ENCODE measurements around the gene RANBP6.

RANBP6 gene

DNA sequence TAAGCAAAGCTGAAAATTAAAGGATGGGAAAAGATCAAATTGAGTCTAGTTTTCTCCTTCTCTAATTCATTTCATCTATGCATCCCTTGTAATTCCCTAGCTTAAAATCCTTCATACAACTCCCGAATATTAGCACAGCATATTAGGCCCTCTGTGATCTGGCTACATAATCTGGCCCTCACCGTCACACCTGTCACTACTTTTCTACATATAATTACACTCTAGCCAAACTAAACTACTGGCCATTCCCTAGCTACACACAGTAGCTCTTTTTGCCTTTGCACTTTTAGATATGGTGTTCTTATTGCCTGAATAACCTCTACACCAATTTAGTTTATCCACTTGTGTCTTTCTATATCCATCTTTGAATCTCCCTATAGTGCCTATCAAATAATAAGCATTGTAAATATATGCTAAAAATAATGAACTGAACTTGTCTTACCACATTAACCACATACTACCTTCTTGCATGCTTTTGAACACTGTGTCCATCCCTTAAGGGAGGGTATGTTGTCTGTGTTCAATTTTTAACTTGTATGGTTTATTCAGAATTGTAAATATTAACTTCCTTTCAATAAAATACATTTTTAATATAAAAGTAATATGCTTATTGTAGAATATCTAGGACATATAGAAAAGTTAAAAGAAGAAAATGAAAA, 15.9 kb downstream of the RANBP6 start:
- DNase-seq (ENCODE audit: low read depth) = no peak
- no peak overlapping the region for H3K4me3 ChIP-seq (ENCODE audit: low read depth, low read length)
- TF ChIP-seq POLR2A (IDR thresholded peaks at IDR 0.05; ENCODE audit: extremely low read depth, insufficient read length) (no peak), MYC (IDR thresholded peaks at IDR 0.05; ENCODE audit: low read depth, low read length) (no peak)
- TF ChIP-seq, protein P1, sequence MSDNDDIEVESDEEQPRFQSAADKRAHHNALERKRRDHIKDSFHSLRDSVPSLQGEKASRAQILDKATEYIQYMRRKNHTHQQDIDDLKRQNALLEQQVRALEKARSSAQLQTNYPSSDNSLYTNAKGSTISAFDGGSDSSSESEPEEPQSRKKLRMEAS (IDR thresholded peaks at IDR 0.05; ENCODE audit: low read depth, low read length) = no peak
- TF ChIP-seq, protein P2, sequence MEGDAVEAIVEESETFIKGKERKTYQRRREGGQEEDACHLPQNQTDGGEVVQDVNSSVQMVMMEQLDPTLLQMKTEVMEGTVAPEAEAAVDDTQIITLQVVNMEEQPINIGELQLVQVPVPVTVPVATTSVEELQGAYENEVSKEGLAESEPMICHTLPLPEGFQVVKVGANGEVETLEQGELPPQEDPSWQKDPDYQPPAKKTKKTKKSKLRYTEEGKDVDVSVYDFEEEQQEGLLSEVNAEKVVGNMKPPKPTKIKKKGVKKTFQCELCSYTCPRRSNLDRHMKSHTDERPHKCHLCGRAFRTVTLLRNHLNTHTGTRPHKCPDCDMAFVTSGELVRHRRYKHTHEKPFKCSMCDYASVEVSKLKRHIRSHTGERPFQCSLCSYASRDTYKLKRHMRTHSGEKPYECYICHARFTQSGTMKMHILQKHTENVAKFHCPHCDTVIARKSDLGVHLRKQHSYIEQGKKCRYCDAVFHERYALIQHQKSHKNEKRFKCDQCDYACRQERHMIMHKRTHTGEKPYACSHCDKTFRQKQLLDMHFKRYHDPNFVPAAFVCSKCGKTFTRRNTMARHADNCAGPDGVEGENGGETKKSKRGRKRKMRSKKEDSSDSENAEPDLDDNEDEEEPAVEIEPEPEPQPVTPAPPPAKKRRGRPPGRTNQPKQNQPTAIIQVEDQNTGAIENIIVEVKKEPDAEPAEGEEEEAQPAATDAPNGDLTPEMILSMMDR (IDR thresholded peaks at IDR 0.05; ENCODE audit: low read depth, low read length) = no peak

- H3K4me3 ChIP-seq (ENCODE audit: low read depth, low read length) = no peak overlapping the region
- DNase-seq (ENCODE audit: low read depth) = no peak
- TF ChIP-seq, protein P1 (IDR thresholded peaks at IDR 0.05; ENCODE audit: low read depth, low read length) = no peak
Measured at GRCh38 chr9:5994493-5994892, 20.9 kb downstream of the RANBP6 start.

DNA sequence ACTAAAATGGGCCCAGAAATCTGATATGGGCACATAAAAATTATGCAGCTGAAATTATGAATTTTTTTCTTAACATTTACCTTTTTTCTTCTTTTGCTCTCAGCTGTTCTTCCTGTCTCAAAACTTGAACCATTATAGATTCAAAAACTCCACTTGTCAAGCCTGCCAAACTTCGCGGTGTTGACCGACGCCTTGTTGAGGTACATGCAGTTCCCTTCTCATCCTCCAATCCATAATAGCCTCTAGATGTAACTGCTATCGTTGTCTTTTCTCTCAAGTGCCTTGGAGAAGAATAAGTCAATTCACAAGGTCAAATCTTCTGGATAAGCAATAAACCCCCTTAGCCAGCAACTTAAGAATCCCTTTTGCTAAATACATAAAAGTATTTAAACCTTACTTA, 27.2 kb downstream of the RANBP6 start:
- TF ChIP-seq MYC (IDR thresholded peaks at IDR 0.05; ENCODE audit: low read depth, low read length) (no peak), POLR2A (IDR thresholded peaks at IDR 0.05; ENCODE audit: extremely low read depth, insufficient read length) (no peak)
- TF ChIP-seq, protein P1 (IDR thresholded peaks at IDR 0.05; ENCODE audit: low read depth, low read length) = no peak
- TF ChIP-seq, protein P2 (IDR thresholded peaks at IDR 0.05; ENCODE audit: low read depth, low read length) = no peak
- no peak overlapping the region for H3K4me3 ChIP-seq (ENCODE audit: low read depth, low read length)
- DNase-seq (ENCODE audit: low read depth) = no peak

DNA sequence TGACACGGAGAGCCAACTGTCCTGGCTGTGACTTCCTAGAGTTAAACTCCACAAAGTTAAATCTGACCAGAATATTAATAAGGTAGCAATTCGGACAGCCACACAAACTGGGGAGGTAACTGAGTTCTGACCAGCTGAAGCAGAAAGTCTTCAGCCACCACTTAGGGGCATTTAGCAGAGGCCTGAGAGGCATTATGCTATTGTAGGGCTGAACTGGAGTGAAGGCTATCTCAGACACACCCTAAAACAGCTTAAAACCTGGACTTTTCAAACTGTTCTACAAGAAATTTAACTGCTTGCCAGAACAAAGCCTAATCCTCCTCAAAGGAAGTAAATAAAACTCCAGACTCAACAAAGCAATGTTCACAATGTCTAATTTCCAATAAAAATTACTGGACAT, 32.4 kb downstream of the RANBP6 start:
- no peak overlapping the region for H3K4me3 ChIP-seq (ENCODE audit: low read depth, low read length)
- DNase-seq (ENCODE audit: low read depth) = no peak

GRCh38 chr9:5982317-5982716, 33.1 kb downstream of the RANBP6 start:
- DNase-seq (ENCODE audit: low read depth) = no peak
- TF ChIP-seq POLR2A (IDR thresholded peaks at IDR 0.05; ENCODE audit: extremely low read depth, insufficient read length) = no peak
- no peak for TF ChIP-seq MYC (IDR thresholded peaks at IDR 0.05; ENCODE audit: low read depth, low read length)
- TF ChIP-seq, protein P2 (IDR thresholded peaks at IDR 0.05; ENCODE audit: low read depth, low read length) = no peak
- TF ChIP-seq, protein P1 (IDR thresholded peaks at IDR 0.05; ENCODE audit: low read depth, low read length) = no peak
- H3K4me3 ChIP-seq (ENCODE audit: low read depth, low read length) = no peak overlapping the region

More for the DNA sequence above, 32.4 kb downstream of the RANBP6 start:
- TF ChIP-seq, protein P1 (IDR thresholded peaks at IDR 0.05; ENCODE audit: low read depth, low read length) = no peak
- TF ChIP-seq MYC (IDR thresholded peaks at IDR 0.05; ENCODE audit: low read depth, low read length) (no peak), POLR2A (IDR thresholded peaks at IDR 0.05; ENCODE audit: extremely low read depth, insufficient read length) (no peak)
- TF ChIP-seq, protein P2 (IDR thresholded peaks at IDR 0.05; ENCODE audit: low read depth, low read length) = no peak

GRCh38 chr9:5978523-5978922, 36.9 kb downstream of the RANBP6 start:
- no peak for TF ChIP-seq POLR2A (IDR thresholded peaks at IDR 0.05; ENCODE audit: extremely low read depth, insufficient read length)
- TF ChIP-seq, protein P1 (IDR thresholded peaks at IDR 0.05; ENCODE audit: low read depth, low read length) = no peak
- no peak for TF ChIP-seq MYC (IDR thresholded peaks at IDR 0.05; ENCODE audit: low read depth, low read length)
- TF ChIP-seq, protein P2 (IDR thresholded peaks at IDR 0.05; ENCODE audit: low read depth, low read length) = no peak
- no peak overlapping the region for H3K4me3 ChIP-seq (ENCODE audit: low read depth, low read length)
- no peak for DNase-seq (ENCODE audit: low read depth)

Measured in NB4 (cell line).